ENCODE data around the gene KLHL10.
A peak's percentile ranks its signal among the peaks of the same experiment; 100 is the strongest.

The KLHL10 gene

DNA sequence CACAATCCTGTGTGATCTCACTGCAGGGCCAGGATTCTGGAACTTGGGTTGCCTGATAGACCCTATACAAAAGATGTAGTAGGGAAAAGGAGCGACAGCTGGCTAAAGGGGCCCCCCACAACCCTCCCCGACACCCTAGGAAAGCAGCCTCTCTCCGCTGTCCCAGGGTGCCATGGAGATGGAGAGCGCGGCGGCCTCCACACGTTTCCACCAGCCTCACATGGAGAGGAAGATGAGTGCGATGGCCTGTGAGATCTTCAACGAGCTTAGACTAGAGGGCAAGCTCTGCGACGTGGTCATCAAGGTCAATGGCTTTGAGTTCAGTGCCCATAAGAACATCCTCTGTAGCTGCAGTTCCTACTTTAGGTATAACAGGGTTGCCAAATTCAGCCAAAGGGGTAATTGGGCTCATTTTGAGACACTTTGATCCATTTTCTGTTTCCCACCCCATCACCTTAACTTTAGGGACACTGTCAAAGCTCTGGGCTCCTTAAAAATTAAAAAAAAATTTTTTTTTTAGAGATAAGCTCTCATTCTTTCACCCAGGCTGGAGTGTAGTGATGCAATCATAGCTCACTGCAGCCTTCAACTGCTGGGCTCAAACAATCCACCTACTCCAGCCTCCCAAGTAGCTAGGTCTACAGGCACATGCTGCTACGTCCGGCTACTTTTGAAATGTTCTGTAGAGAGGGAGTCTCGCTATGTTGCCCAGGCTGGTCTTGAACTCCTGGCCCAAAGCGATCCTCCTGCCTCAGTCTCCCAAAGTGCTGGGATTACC lies at the start of gene KLHL10:
KLHL10 (plus strand) TSS at position 65 of the 778 bp plus-strand sequence; CDS start at position 173, 108 bp downstream.
- Histone ChIP-seq H3K4me3 (ENCODE audit: low read length) (no peak within 1 kb of the TSS), H3K36me3 (ENCODE audit: control insufficient read depth, insufficient read depth, low read length) (no peaks in the 10 kb centered on the region), H3K9me3 (ENCODE audit: control insufficient read depth, low read length) (no peaks in the 10 kb centered on the region), H3K27me3 (ENCODE audit: control insufficient read depth, insufficient read depth, low read length) (no peaks in the 10 kb centered on the region), H3K4me1 (ENCODE audit: control insufficient read depth, insufficient read depth, low read length) (peaks cover 5% of the 10 kb centered on the region), H3K9ac (ENCODE audit: low read length) (peak within 1 kb of the TSS; percentile 39)

DNA sequence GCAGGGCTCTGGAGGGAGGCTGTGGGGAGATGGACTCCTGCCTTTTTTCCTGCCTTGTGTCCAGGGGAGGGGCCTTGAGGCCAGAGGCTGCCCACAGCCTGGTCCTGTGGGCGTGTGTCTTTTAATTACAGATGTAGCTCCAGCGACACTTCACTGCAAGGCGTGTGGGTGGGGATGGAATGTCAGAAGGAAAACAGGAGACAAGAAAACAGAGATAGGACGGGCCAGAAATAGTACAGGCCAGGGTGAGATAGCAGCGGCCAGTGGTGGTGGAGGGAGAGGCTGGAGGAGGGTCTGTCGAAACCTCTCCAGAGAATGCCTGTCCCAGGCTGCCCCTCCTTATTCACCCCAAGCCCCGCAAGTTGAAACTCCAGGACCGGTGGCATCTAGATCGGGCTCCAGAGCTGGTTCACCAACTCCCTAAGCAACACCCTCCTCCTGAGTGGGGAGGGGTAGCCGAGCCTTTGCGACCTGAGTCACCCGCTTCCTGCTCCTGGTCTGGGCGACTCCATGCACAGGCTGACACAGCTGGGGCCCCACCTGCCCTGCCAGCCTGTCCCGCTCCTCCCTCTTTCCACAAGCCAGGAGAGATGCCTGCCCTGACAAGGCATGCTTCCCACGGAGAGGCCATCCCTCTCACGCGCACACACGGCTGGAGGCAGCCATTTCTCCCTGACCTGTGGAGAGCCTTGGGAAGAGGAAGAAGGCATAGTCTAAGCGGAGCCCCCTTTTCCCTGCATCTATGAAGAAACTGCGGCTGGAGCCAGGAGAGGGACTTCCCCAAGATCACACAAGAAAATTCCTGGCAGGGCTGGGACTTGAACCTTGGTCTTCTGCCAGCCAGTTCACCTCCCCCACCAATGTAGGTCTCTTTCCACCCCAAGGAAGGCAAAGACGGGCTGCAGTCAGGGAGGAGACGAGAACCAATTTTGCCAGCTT lies 44.5 kb upstream of the KLHL10 start:
- H3K4me3 ChIP-seq (ENCODE audit: low read length): peak overlapping the region; percentile 12
- H3K36me3 ChIP-seq (ENCODE audit: control insufficient read depth, insufficient read depth, low read length): no peaks in the 10 kb centered on the region
- peak overlapping the region; percentile 42 for H3K9ac ChIP-seq (ENCODE audit: low read length)
- H3K9me3 ChIP-seq (ENCODE audit: control insufficient read depth, low read length): no peaks in the 10 kb centered on the region
- no peaks in the 10 kb centered on the region for H3K27me3 ChIP-seq (ENCODE audit: control insufficient read depth, insufficient read depth, low read length)
- peaks cover 53% of the 10 kb centered on the region for H3K4me1 ChIP-seq (ENCODE audit: control insufficient read depth, insufficient read depth, low read length)

DNA sequence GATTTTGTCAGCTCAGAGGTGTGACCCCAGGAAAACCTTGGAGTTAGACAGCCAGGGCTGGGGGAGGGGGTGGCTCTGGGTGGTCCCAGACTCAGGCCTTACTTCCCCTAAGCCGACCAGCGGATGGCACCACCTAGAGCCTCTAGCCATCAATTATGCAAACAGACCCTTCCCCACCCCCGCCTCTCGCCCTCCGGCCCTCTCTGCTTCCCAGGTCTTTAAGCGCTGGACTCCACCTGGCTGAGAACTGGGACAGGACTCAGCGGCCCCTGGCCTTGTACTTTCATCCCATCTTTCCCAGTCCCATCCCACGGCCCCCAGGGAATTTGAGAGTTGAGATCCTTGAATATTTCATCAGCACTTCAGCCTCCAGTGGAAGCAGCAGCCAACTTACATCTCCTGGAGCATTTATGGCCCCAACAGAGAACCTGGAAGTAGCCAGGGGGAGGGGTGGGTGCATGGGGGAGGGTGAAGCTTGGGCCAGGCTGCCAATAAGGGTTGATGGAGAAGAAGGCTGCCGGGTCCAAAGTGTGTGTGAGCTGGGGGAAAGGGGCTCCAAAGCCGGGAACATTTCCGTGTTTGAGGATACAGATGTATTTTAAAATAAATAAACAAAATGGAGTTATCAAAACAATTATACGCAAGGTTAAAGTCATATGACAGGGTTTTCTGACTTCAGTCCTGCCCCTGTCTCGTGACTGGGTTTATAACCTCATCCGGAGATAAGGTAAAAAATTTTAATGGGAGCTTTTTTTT lies 43.7 kb upstream of the KLHL10 start:
- no peaks in the 10 kb centered on the region for H3K36me3 ChIP-seq (ENCODE audit: control insufficient read depth, insufficient read depth, low read length)
- no peaks in the 10 kb centered on the region for H3K27me3 ChIP-seq (ENCODE audit: control insufficient read depth, insufficient read depth, low read length)
- no peak overlapping the region for H3K4me3 ChIP-seq (ENCODE audit: low read length)
- no peaks in the 10 kb centered on the region for H3K9me3 ChIP-seq (ENCODE audit: control insufficient read depth, low read length)
- peaks cover 47% of the 10 kb centered on the region for H3K4me1 ChIP-seq (ENCODE audit: control insufficient read depth, insufficient read depth, low read length)
- H3K9ac ChIP-seq (ENCODE audit: low read length): peak overlapping the region; percentile 42

DNA sequence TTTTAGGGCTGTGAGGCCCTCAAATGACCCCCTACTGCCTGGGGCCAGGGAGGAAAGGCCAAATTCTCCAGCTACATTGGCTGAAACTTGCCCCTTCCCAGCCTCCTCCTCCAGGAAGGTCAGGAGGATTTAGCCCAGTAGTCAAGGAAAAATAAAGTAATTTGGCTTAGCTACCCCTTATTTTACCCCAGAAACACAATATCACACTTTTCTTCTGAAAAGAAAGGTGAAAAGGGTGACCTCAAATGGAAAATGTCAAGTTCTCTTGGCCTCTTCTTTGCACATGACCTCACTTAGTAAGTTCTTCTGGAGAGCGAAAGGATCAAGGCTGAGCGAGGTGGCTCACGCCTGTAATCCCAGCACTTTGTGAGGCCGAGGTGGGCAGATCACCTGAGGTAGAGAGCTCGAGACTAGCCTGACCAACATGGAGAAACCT lies 43.1 kb upstream of the KLHL10 start:
- Histone ChIP-seq H3K9ac (ENCODE audit: low read length) (no peak overlapping the region), H3K4me1 (ENCODE audit: control insufficient read depth, insufficient read depth, low read length) (peaks cover 46% of the 10 kb centered on the region), H3K27me3 (ENCODE audit: control insufficient read depth, insufficient read depth, low read length) (no peaks in the 10 kb centered on the region), H3K4me3 (ENCODE audit: low read length) (no peak overlapping the region), H3K36me3 (ENCODE audit: control insufficient read depth, insufficient read depth, low read length) (no peaks in the 10 kb centered on the region), H3K9me3 (ENCODE audit: control insufficient read depth, low read length) (no peaks in the 10 kb centered on the region)

DNA sequence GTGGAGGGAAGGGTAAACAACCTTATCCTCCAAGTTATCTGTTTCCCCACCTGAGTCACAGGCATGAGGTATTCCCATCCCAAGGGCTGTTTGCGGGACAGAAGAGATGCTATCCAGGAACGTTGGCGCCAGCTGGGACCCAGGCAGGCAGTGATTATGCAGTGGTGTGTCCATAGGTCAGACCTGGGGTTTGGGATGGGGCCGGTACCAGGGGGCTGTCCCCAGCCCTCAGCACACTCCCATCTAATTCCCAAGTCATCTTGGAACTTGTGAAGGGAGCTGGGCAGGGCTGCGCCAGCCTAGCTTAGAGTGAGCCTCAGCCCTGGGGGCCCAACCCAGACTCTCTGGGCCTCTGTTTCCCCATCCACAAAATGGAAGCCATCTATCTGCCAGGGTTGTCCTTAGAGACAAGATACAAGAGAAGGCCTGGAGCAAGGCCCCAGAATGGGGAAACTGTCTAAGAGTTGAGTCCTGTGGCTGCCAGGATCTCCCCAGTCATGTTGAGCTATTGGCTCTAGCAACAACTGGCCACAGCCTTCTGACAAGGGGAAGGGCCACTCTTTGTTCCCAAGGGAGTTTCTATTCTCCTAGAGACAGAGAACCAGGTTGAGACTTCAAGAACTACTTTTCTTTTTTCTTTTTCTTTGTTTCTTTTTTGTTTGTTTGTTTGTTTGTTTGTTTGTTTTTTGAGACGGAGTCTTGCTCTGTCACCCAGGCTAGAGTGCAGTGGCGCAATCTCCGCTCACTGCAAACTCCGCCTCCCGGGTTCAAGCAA lies 41.3 kb upstream of the KLHL10 start:
- H3K27me3 ChIP-seq (ENCODE audit: control insufficient read depth, insufficient read depth, low read length): no peaks in the 10 kb centered on the region
- no peak overlapping the region for H3K4me3 ChIP-seq (ENCODE audit: low read length)
- H3K36me3 ChIP-seq (ENCODE audit: control insufficient read depth, insufficient read depth, low read length): no peaks in the 10 kb centered on the region
- H3K9ac ChIP-seq (ENCODE audit: low read length): no peak overlapping the region
- H3K9me3 ChIP-seq (ENCODE audit: control insufficient read depth, low read length): no peaks in the 10 kb centered on the region
- peaks cover 60% of the 10 kb centered on the region for H3K4me1 ChIP-seq (ENCODE audit: control insufficient read depth, insufficient read depth, low read length)

DNA sequence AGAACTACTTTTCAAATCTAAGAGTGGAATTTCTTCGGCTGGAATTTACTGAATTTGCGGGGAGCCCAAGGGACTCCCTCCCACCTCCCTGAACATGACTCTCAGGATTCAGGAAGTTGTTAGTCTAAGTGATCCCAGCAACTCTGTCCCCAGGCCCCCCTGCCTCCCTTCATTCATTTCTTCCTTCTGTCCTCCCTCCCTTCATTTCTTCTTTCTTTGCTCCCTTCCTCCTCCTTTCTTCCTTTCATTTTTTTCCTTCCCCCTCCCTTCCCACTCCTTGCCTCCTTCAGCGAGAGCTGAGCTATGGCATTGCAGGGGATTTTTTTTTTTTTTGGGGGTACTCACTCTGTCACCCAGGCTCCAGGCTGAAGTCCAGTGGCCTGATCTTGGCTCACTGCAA lies 40.2 kb upstream of the KLHL10 start:
- Histone ChIP-seq H3K9me3 (ENCODE audit: control insufficient read depth, low read length) (no peaks in the 10 kb centered on the region), H3K36me3 (ENCODE audit: control insufficient read depth, insufficient read depth, low read length) (no peaks in the 10 kb centered on the region), H3K9ac (ENCODE audit: low read length) (no peak overlapping the region), H3K27me3 (ENCODE audit: control insufficient read depth, insufficient read depth, low read length) (no peaks in the 10 kb centered on the region), H3K4me3 (ENCODE audit: low read length) (no peak overlapping the region), H3K4me1 (ENCODE audit: control insufficient read depth, insufficient read depth, low read length) (peaks cover 52% of the 10 kb centered on the region)

DNA sequence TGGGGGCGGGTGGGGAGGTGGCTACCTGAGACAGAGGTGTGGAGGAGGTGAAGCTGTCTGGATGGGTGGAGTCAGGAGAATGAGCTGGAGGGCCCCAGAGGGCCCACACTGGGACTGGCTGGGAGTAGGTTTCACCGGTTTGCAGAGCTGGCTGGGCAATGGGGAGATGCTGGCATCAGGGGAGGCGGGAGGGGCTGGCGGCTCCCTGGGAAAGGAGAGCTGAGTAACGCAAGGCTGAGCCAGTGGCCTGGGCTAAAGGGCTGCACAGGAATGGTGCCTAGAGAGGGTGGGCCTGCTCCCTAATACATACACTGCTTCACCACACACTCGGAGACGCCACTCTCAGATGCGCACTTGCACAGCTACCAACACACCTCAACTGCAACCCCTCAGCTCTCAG lies 38.3 kb upstream of the KLHL10 start:
- Histone ChIP-seq H3K9me3 (ENCODE audit: control insufficient read depth, low read length) (no peaks in the 10 kb centered on the region), H3K36me3 (ENCODE audit: control insufficient read depth, insufficient read depth, low read length) (no peaks in the 10 kb centered on the region), H3K4me3 (ENCODE audit: low read length) (no peak overlapping the region), H3K4me1 (ENCODE audit: control insufficient read depth, insufficient read depth, low read length) (peaks cover 33% of the 10 kb centered on the region), H3K9ac (ENCODE audit: low read length) (no peak overlapping the region), H3K27me3 (ENCODE audit: control insufficient read depth, insufficient read depth, low read length) (no peaks in the 10 kb centered on the region)

DNA sequence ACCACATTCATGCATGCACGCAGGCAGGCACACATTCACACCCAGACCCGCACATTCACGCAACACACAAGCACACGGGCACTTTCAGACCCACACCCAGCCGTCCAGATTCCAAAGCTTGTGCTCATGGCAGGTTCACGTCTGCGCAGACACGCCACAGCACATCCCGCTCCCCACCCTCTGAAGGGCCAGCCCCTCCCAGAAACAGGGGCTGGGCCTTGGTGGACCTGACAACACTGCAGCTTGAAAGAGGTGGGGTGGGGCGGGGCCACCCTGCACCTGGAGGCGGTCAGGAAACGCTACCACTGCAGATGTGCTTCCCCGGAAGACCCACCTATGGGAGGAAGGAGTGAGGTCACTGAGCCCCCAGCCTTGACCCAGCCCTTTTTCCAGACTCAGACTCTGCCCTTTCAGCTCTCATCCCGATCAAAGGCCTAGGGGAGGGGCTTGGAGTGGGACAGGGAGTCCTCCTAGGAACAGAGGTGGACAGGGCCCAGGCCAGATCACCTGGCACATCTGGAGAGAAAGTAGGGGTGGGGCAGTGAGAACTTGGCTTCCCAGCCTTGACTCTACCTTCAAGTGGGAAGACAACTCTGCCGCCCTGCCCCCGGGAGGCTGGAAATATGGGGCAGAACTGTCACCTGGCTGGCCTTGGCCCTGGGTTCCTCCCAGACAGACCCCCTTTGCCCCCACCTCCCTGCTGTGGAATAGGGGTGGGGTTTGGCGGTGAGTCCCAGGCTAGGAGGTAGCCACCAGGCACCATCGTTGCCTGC lies 36.8 kb upstream of the KLHL10 start:
- Histone ChIP-seq H3K36me3 (ENCODE audit: control insufficient read depth, insufficient read depth, low read length) (no peaks in the 10 kb centered on the region), H3K4me3 (ENCODE audit: low read length) (peak overlapping the region; percentile 10), H3K27me3 (ENCODE audit: control insufficient read depth, insufficient read depth, low read length) (no peaks in the 10 kb centered on the region), H3K9ac (ENCODE audit: low read length) (peak overlapping the region; percentile 48), H3K9me3 (ENCODE audit: control insufficient read depth, low read length) (no peaks in the 10 kb centered on the region), H3K4me1 (ENCODE audit: control insufficient read depth, insufficient read depth, low read length) (peaks cover 28% of the 10 kb centered on the region)

DNA sequence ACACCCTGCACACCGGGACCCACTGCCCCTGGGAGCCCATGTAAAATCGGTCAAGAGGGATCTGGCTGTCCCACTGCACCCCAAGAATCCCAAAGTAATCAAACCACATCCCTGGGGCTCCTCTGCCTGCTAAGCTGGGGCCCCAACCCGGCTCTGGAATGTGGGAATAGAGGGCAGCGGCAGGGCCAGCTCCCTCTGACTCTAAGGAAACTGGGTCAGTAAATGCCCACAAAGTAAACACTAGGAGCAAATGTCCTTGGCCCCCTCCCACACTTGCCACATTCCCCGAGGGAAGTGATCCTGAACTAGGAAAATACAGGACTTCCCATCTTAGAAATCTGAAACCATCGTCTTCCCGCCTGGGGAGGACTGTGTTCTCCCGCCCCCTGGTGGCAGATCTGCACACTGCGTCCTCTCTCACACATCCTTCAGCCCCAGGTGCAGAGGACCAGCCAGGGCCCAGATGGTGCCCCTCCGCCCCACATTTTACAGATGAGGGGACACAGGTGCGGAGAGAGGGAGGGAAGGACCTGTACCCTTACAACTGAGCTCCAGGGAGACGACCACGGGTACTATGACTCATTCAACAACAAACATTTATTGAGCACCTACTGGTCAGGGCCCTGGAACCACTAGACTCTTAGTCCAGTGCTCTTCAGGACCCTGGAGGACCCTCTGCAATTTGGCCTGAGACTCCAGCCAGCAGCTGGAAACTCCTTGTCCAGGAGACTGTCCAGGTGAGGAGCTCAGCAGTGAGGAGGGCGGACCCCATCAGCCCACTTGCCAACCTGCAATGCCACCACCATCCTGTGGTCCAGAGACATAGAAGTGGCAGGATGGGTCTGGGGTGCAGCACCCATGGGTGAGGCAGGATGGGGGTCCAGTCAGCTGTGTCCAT lies 36.0 kb upstream of the KLHL10 start:
- Histone ChIP-seq H3K9ac (ENCODE audit: low read length) (peak overlapping the region; percentile 48), H3K4me3 (ENCODE audit: low read length) (no peak overlapping the region), H3K4me1 (ENCODE audit: control insufficient read depth, insufficient read depth, low read length) (peaks cover 28% of the 10 kb centered on the region), H3K36me3 (ENCODE audit: control insufficient read depth, insufficient read depth, low read length) (no peaks in the 10 kb centered on the region), H3K9me3 (ENCODE audit: control insufficient read depth, low read length) (no peaks in the 10 kb centered on the region), H3K27me3 (ENCODE audit: control insufficient read depth, insufficient read depth, low read length) (no peaks in the 10 kb centered on the region)

Measured in mucosa of stomach (tissue), 1 donor.